ENCODE measurements around the gene HEY2.
A peak's percentile ranks its signal among the peaks of the same experiment; 100 is the strongest.

Gene HEY2

GRCh38 chr6:125749865-125750691 is 646 bp downstream of the HEY2 start:
- Mint-ChIP-seq H3K36me3 (ENCODE audit: low read depth) (no peaks in the 10 kb centered on the region), H3K27me3 (peaks cover 58% of the 10 kb centered on the region), H3K4me3 (peak overlapping the region; percentile 83), H3K27ac (peak overlapping the region; percentile 76), H3K9me3 (no peaks in the 10 kb centered on the region), H3K4me1 (peaks cover 39% of the 10 kb centered on the region)
- no peak for DNase-seq
- ATAC-seq = no peak

GRCh38 chr6:125750692-125751333 is 1.4 kb downstream of the HEY2 start:
- Mint-ChIP-seq H3K4me1 (peaks cover 39% of the 10 kb centered on the region), H3K36me3 (ENCODE audit: low read depth) (no peaks in the 10 kb centered on the region), H3K27me3 (peaks cover 50% of the 10 kb centered on the region), H3K9me3 (no peaks in the 10 kb centered on the region), H3K27ac (no peak overlapping the region), H3K4me3 (peak overlapping the region; percentile 4)
- DNase-seq (no peak), ATAC-seq (no peak)

- Mint-ChIP-seq H3K4me3 (no peak overlapping the region), H3K36me3 (ENCODE audit: low read depth) (no peaks in the 10 kb centered on the region), H3K27ac (no peak overlapping the region), H3K9me3 (no peaks in the 10 kb centered on the region), H3K4me1 (peaks cover 35% of the 10 kb centered on the region), H3K27me3 (peaks cover 45% of the 10 kb centered on the region)
- no peak for ATAC-seq
- DNase-seq = no peak
Observed at GRCh38 chr6:125751334-125751916, 2.0 kb downstream of the HEY2 start.

- no peak overlapping the region for H3K4me3 Mint-ChIP-seq
- no peak overlapping the region for H3K27ac Mint-ChIP-seq
- no peak for ATAC-seq
Observed at GRCh38 chr6:125752773-125753172, 3.3 kb downstream of the HEY2 start.

GRCh38 chr6:125753218-125753936 is 3.9 kb downstream of the HEY2 start:
- DNase-seq = no peak
- no peak for ATAC-seq
- no peak overlapping the region for H3K27ac Mint-ChIP-seq
- H3K4me3 Mint-ChIP-seq = no peak overlapping the region
- peaks cover 42% of the 10 kb centered on the region for H3K27me3 Mint-ChIP-seq
- H3K4me1 Mint-ChIP-seq = peaks cover 22% of the 10 kb centered on the region
- H3K9me3 Mint-ChIP-seq = no peaks in the 10 kb centered on the region
- no peaks in the 10 kb centered on the region for H3K36me3 Mint-ChIP-seq (ENCODE audit: low read depth)

More at GRCh38 chr6:125752773-125753172, 3.3 kb downstream of the HEY2 start:
- DNase-seq = no peak
- Mint-ChIP-seq H3K4me1 (peaks cover 24% of the 10 kb centered on the region), H3K36me3 (ENCODE audit: low read depth) (no peaks in the 10 kb centered on the region), H3K9me3 (no peaks in the 10 kb centered on the region), H3K27me3 (peaks cover 45% of the 10 kb centered on the region)

GRCh38 chr6:125753937-125754259 is 4.5 kb downstream of the HEY2 start:
- H3K27ac Mint-ChIP-seq = no peak overlapping the region
- no peaks in the 10 kb centered on the region for H3K9me3 Mint-ChIP-seq
- H3K36me3 Mint-ChIP-seq (ENCODE audit: low read depth) = no peaks in the 10 kb centered on the region
- no peak for ATAC-seq
- no peak for DNase-seq
- H3K27me3 Mint-ChIP-seq = peaks cover 37% of the 10 kb centered on the region
- peaks cover 16% of the 10 kb centered on the region for H3K4me1 Mint-ChIP-seq
- H3K4me3 Mint-ChIP-seq = no peak overlapping the region

GRCh38 chr6:125754566-125754965 is 5.1 kb downstream of the HEY2 start:
- H3K9me3 Mint-ChIP-seq = no peaks in the 10 kb centered on the region
- H3K27me3 Mint-ChIP-seq = peaks cover 43% of the 10 kb centered on the region
- H3K36me3 Mint-ChIP-seq (ENCODE audit: low read depth) = no peaks in the 10 kb centered on the region
- no peak for DNase-seq
- H3K27ac Mint-ChIP-seq = no peak overlapping the region
- no peak for ATAC-seq
- H3K4me1 Mint-ChIP-seq = peaks cover 16% of the 10 kb centered on the region
- H3K4me3 Mint-ChIP-seq = no peak overlapping the region

GRCh38 chr6:125759184-125759902 is 9.9 kb downstream of the HEY2 start:
- ATAC-seq = peak; percentile 10
- Mint-ChIP-seq H3K4me3 (no peak overlapping the region), H3K27me3 (peaks cover 19% of the 10 kb centered on the region)

GRCh38 chr6:125759959-125760457 is 10.6 kb downstream of the HEY2 start:
- no peaks in the 10 kb centered on the region for H3K36me3 Mint-ChIP-seq (ENCODE audit: low read depth)
- DNase-seq = no peak
- H3K27me3 Mint-ChIP-seq = peaks cover 19% of the 10 kb centered on the region
- H3K27ac Mint-ChIP-seq = no peak overlapping the region
- H3K9me3 Mint-ChIP-seq = no peaks in the 10 kb centered on the region
- H3K4me3 Mint-ChIP-seq = no peak overlapping the region
- H3K4me1 Mint-ChIP-seq = no peaks in the 10 kb centered on the region
- ATAC-seq = no peak

More at GRCh38 chr6:125759184-125759902, 9.9 kb downstream of the HEY2 start:
- DNase-seq = peak; percentile 23
- no peaks in the 10 kb centered on the region for H3K9me3 Mint-ChIP-seq
- H3K4me1 Mint-ChIP-seq = no peaks in the 10 kb centered on the region
- no peak overlapping the region for H3K27ac Mint-ChIP-seq
- H3K36me3 Mint-ChIP-seq (ENCODE audit: low read depth) = no peaks in the 10 kb centered on the region

GRCh38 chr6:125764121-125764671 is 14.8 kb downstream of the HEY2 start:
- Mint-ChIP-seq H3K27ac (no peak overlapping the region), H3K4me1 (no peaks in the 10 kb centered on the region), H3K27me3 (peaks cover 26% of the 10 kb centered on the region), H3K9me3 (no peaks in the 10 kb centered on the region), H3K4me3 (no peak overlapping the region), H3K36me3 (ENCODE audit: low read depth) (no peaks in the 10 kb centered on the region)
- ATAC-seq = no peak
- DNase-seq = no peak

GRCh38 chr6:125765944-125766343 is 16.5 kb downstream of the HEY2 start:
- no peak for ATAC-seq
- DNase-seq = no peak
- no peak overlapping the region for H3K4me3 Mint-ChIP-seq
- no peaks in the 10 kb centered on the region for H3K9me3 Mint-ChIP-seq
- no peaks in the 10 kb centered on the region for H3K4me1 Mint-ChIP-seq
- no peak overlapping the region for H3K27ac Mint-ChIP-seq
- H3K36me3 Mint-ChIP-seq (ENCODE audit: low read depth) = no peaks in the 10 kb centered on the region
- peaks cover 19% of the 10 kb centered on the region for H3K27me3 Mint-ChIP-seq

- H3K9me3 Mint-ChIP-seq = no peaks in the 10 kb centered on the region
- ATAC-seq (no peak), DNase-seq (no peak)
- H3K4me1 Mint-ChIP-seq = no peaks in the 10 kb centered on the region
- H3K27me3 Mint-ChIP-seq = peaks cover 19% of the 10 kb centered on the region
- no peaks in the 10 kb centered on the region for H3K36me3 Mint-ChIP-seq (ENCODE audit: low read depth)
- H3K4me3 Mint-ChIP-seq = no peak overlapping the region
- no peak overlapping the region for H3K27ac Mint-ChIP-seq
Observed at GRCh38 chr6:125766641-125767040, 17.2 kb downstream of the HEY2 start.

- Mint-ChIP-seq H3K4me1 (peaks cover 9% of the 10 kb centered on the region), H3K4me3 (no peak overlapping the region), H3K27me3 (peaks cover 17% of the 10 kb centered on the region), H3K27ac (no peak overlapping the region), H3K9me3 (no peaks in the 10 kb centered on the region), H3K36me3 (ENCODE audit: low read depth) (no peaks in the 10 kb centered on the region)
- no peak for ATAC-seq
- no peak for DNase-seq
Observed at GRCh38 chr6:125769147-125769783, 19.8 kb downstream of the HEY2 start.
